K562 (cell line): ENCODE results near the gene KRT33A. TPM values are rescaled to one million over a fixed set of nuclear protein-coding genes. Genes with fewer than 3 reads are reported as not detected.

ENCODE experiments used
- ATAC-seq: fragments of 200-7000 bp; cut with Tn5 transposase; 3 replicates; pipeline ENCODE4 v1.9.1; 2020; ENCODE audit warnings: moderate library complexity
- BruUV-seq: library from RNA; stranded (reverse); fragments of 400-500 nt; replicated peaks from 2 replicates; lab custom pipeline; 2021; lab: Mats Ljungman, UMichigan
- CTCF ChIA-PET: fragments of 300-600 bp; formaldehyde crosslinking; extraction: SDS; loops from one replicate; lab custom pipeline; 2021; ENCODE audit warnings: low intra/inter-chr PET ratio; lab: Yijun Ruan, JAX
- POLR2A ChIA-PET: fragments of 300-600, 350-650 bp; sonication (Branson Sonifier 250); formaldehyde crosslinking; extraction: SDS; loops from one replicate; lab custom pipeline; 2021; ENCODE audit warnings: antibody characterized with exemption, inconsistent platforms; lab: Yijun Ruan, JAX
- DNase-seq, 4 experiments: peaks; one replicate each; pipeline versions ENCODE4 v3.0.0 to v3.0.0-alpha.2; 2011 to 2018; ENCODE audit warnings: low spot score in 3 of 4, mixed read lengths in 3 of 4; ENCODE audit errors: extremely low read depth in 1 of 4
- FAIRE-seq: peaks from 2 replicates; lab custom pipeline; 2011; peaks lifted over from hg19 to GRCh38; lab: Jason Lieb, UNC
- H2AFZ ChIP-seq: 2 replicates; pipeline ENCODE4 v1.6.0; 2011; ENCODE audit warnings: low read depth, low read length, control low read depth, inconsistent platforms
- H3K27ac ChIP-seq: fragments of 200-600 bp; 3 replicates; pipeline ENCODE4 v1.8.0; 2011; ENCODE audit warnings: low read depth, mild to moderate bottlenecking, control low read depth, inconsistent platforms, low read length, moderate library complexity, mixed read lengths; ENCODE audit errors: extremely low read depth
- H3K27me3 ChIP-seq, 2 experiments: fragments of 300-600 bp in 1 of 2; 2 replicates in 1 of 2; 3 replicates in 1 of 2; pipeline versions ENCODE4 v1.6.0 to v1.8.0; 2011; ENCODE audit warnings: inconsistent platforms in 2 of 2, low read length in 2 of 2, mild to moderate bottlenecking in 1 of 2, mixed read lengths in 1 of 2, moderate library complexity in 1 of 2; ENCODE audit not compliant: control insufficient read depth in 2 of 2, insufficient read depth in 2 of 2
- H3K36me3 ChIP-seq: fragments of 300-600 bp; 3 replicates; pipeline ENCODE4 v1.8.0; 2011; ENCODE audit warnings: mild to moderate bottlenecking, low read length, inconsistent platforms; ENCODE audit not compliant: control insufficient read depth, insufficient read depth
- H3K4me1 ChIP-seq, 2 experiments: fragments of 200-600 bp in 1 of 2; replicated peaks in 1 of 2; 2 replicates in 1 of 2; 3 replicates in 1 of 2; pipeline versions ENCODE4 v1.5.1 to v1.8.0; 2011; ENCODE audit warnings: inconsistent platforms in 2 of 2, low read length in 2 of 2, mild to moderate bottlenecking in 1 of 2, mixed read lengths in 1 of 2, moderate library complexity in 1 of 2; ENCODE audit not compliant: control insufficient read depth in 2 of 2, insufficient read depth in 2 of 2
- H3K4me2 ChIP-seq: 2 replicates; pipeline ENCODE4 v1.6.1; 2011; ENCODE audit warnings: low read length, control low read depth, inconsistent platforms, mixed read lengths; ENCODE audit not compliant: insufficient read depth
- H3K4me3 ChIP-seq: fragments of 200-600 bp; sonication (generic), shearing (Covaris generic); 2 replicates; pipeline ENCODE4 v1.5.1; 2016; ENCODE audit warnings: control low read depth, inconsistent platforms
- H3K79me2 ChIP-seq: fragments of 200-600 bp; 3 replicates; pipeline ENCODE4 v1.8.0; 2011; ENCODE audit warnings: low read length, inconsistent platforms; ENCODE audit not compliant: control insufficient read depth, insufficient read depth
- H3K9ac ChIP-seq, 2 experiments: 2 replicates each; pipeline versions ENCODE4 v1.6.0 to v1.6.1; 2011; ENCODE audit warnings: low read depth in 2 of 2, low read length in 2 of 2, control low read depth in 1 of 2, inconsistent platforms in 1 of 2, mild to moderate bottlenecking in 1 of 2, mixed read lengths in 1 of 2; ENCODE audit not compliant: insufficient read depth in 1 of 2
- H3K9me1 ChIP-seq: one replicate; pipeline ENCODE4 v1.6.0; 2011; ENCODE audit warnings: inconsistent platforms, mild to moderate bottlenecking, low read length, moderate library complexity; ENCODE audit not compliant: control insufficient read depth, insufficient read depth
- H3K9me3 ChIP-seq: replicated peaks from 2 replicates; pipeline ENCODE4 v1.5.1; 2011; ENCODE audit warnings: low read depth, low read length, inconsistent platforms; ENCODE audit not compliant: control insufficient read depth, insufficient read depth
- H4K20me1 ChIP-seq: replicated peaks from 2 replicates; pipeline ENCODE4 v1.6.1; 2011; ENCODE audit warnings: low read length, inconsistent platforms, mixed read lengths; ENCODE audit not compliant: control insufficient read depth, insufficient read depth
- RAD21 ChIP-seq, 2 experiments: fragments of 250-450 bp in 1 of 2; fragments of 450-650 bp in 1 of 2; sonication (Bioruptor Pico) in 1 of 2; formaldehyde crosslinking in 1 of 2; IDR thresholded peaks in 1 of 2; conservative IDR thresholded peaks in 1 of 2; 2 replicates each; pipeline versions ENCODE4 v1.4.0 to v1.8.0; 2020 to 2022; ENCODE audit warnings: mild to moderate bottlenecking in 2 of 2, moderate library complexity in 1 of 2
- SAFB ChIP-seq: fragments of 200-400 bp; formaldehyde crosslinking; IDR thresholded peaks from 2 replicates; pipeline ENCODE4 v1.6.1; 2017; ENCODE audit warnings: low read depth, low read length, borderline replicate concordance
- STAT5B ChIP-seq: fragments of 250-450 bp; sonication (Bioruptor Pico); IDR thresholded peaks from 2 replicates; pipeline ENCODE4 v1.8.0; 2021; ENCODE audit warnings: mild to moderate bottlenecking, inconsistent platforms
- TFAM ChIP-seq: fragments of 250-450 bp; sonication (Bioruptor Pico); conservative IDR thresholded peaks from 2 replicates; pipeline ENCODE4 v1.5.0; 2021; ENCODE audit warnings: mild to moderate bottlenecking, moderate library complexity
- ZNF507 ChIP-seq: conservative IDR thresholded peaks from 2 replicates; pipeline ENCODE4 v1.6.1; 2017; ENCODE audit warnings: missing genetic modification characterization, missing compliant biosample characterization
- ZNF589 ChIP-seq: fragments of 200-800 bp; sonication (Bioruptor generic); IDR thresholded peaks from 2 replicates; pipeline ENCODE4 v1.6.1; 2016; ENCODE audit warnings: low read depth, missing genetic modification characterization, missing compliant biosample characterization
- WGBS: fragments of 100-300 bp; shearing (Covaris generic); methylation state at CpG from one replicate; pipeline ENCODE4 v1.1.6; 2016; ENCODE audit warnings: low coverage, mixed read lengths; ENCODE audit not compliant: insufficient coverage; ENCODE audit errors: missing lambda C conversion rate; 5-methylcytosine and 5-hydroxymethylcytosine counted together
- in situ Hi-C: fragments of 300-500 bp; cut with MboI; formaldehyde crosslinking; loops from 4 replicates; pipeline ENCODE4 v1.15.0; 2018; ENCODE audit warnings: inconsistent platforms, mixed read lengths
- intact Hi-C: fragments of 100-400 bp; cut with micrococcal nuclease; formaldehyde crosslinking; loops from 2 replicates; pipeline ENCODE4 v1.14.2; 2022
- polyA plus RNA-seq, 8 experiments: library from polyadenylated mRNA; depleted of rRNA in 4 of 8; stranded (reverse) in 5 of 8; unstranded in 3 of 8; fragments of >200 nt; fragmentation: Nextera tagmentation in 2 of 8; fragmentation: Illumina TruSeq in 1 of 8; extraction: Ambion mirVana in 2 of 8; extraction: Trizol in 1 of 8; gene quantifications; 2 replicates each; pipeline versions ENCODE4 v1.2.1 to v1.2.3, GENCODE V29; 2011 to 2014; ENCODE audit warnings: inconsistent platforms in 1 of 8, missing spikeins in 1 of 8
- total RNA-seq, 7 experiments: library from RNA; depleted of rRNA in 6 of 7; stranded (reverse); fragments of >200 nt in 6 of 7; fragmentation: Illumina TruSeq in 2 of 7; extraction: Trizol in 2 of 7; gene quantifications; 2 replicates each; pipeline versions ENCODE4 v1.2.1 to v1.2.3, GENCODE V29; 2011 to 2021; ENCODE audit warnings: low replicate concordance in 1 of 7
- TF ChIP-seq, protein P1 (sequence below), 3 experiments: IDR thresholded peaks in 2 of 3; conservative IDR thresholded peaks in 1 of 3; 2 replicates each; pipeline ENCODE4 v1.5.1; 2011 to 2012; ENCODE audit warnings: low read length in 3 of 3, mild to moderate bottlenecking in 3 of 3, control low read depth in 2 of 3, improper control_type of control experiment in 1 of 3, inconsistent platforms in 1 of 3, low read depth in 1 of 3, mixed read lengths in 1 of 3, moderate library complexity in 1 of 3; ENCODE audit not compliant: insufficient read depth in 2 of 3

Gene KRT33A
- total and polyA plus RNA-seq, 9 of the 15 experiments (the other 6 are each of a cell fraction or from before 2014, with no cell fraction given): not detected

DNA sequence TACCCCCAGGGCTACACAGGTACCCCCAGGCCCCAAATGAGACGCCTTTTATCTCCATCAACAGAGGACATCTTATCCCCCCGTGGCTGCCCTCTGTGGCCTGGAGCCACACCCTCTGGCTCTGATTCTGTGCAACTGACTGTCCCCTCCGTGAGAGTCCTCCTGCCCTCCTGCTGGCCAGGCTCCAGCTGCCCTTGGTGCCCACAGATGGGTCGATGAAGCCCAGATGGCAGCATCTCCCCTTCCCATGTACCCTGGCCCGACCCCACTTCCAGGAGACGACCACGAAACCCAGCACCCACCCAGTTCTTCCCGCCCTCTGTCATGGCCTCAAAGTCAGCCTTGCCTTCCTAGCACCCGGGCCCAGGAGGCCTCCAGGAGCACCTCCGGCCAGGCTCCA, 25.5 kb downstream of the KRT33A start:
- H3K79me2 ChIP-seq: no peaks in the 10 kb centered on the region
- DNase-seq (no peak), ATAC-seq (no peak), FAIRE-seq (no peak)
- ChIA-PET POLR2A (no interaction called here), CTCF (no interaction called here)
- H3K4me1 ChIP-seq: no peaks in the 10 kb centered on the region
- H3K27me3 ChIP-seq: no peaks in the 10 kb centered on the region; a peak in 1 of 5 replicates
- H3K4me3 ChIP-seq: no peak overlapping the region
- no peak overlapping the region for H3K4me2 ChIP-seq
- BruUV-seq: no TSS peak
- TF ChIP-seq ZNF589 (CRISPR knock-in tag) (no peak), ZNF507 (tag) (no peak), STAT5B (CRISPR knock-in tag) (no peak)
- H3K9ac ChIP-seq: no peak overlapping the region
- in situ Hi-C loops (no loop called here), intact Hi-C loops (loop anchor here (5.0 kb wide), 1 partner anchor 418 kb away; no protein-coding TSS in a partner anchor)
- H3K9me3 ChIP-seq: no peaks in the 10 kb centered on the region
- no peaks in the 10 kb centered on the region for H3K9me1 ChIP-seq
- no peaks in the 10 kb centered on the region; the same call in 1 of the 2 replicates for H4K20me1 ChIP-seq
- no peak overlapping the region for H2AFZ ChIP-seq
- WGBS: 0% methylated on average over 9 of the region's 10 CpGs
- H3K27ac ChIP-seq: no peak overlapping the region
- H3K36me3 ChIP-seq: no peaks in the 10 kb centered on the region

DNA sequence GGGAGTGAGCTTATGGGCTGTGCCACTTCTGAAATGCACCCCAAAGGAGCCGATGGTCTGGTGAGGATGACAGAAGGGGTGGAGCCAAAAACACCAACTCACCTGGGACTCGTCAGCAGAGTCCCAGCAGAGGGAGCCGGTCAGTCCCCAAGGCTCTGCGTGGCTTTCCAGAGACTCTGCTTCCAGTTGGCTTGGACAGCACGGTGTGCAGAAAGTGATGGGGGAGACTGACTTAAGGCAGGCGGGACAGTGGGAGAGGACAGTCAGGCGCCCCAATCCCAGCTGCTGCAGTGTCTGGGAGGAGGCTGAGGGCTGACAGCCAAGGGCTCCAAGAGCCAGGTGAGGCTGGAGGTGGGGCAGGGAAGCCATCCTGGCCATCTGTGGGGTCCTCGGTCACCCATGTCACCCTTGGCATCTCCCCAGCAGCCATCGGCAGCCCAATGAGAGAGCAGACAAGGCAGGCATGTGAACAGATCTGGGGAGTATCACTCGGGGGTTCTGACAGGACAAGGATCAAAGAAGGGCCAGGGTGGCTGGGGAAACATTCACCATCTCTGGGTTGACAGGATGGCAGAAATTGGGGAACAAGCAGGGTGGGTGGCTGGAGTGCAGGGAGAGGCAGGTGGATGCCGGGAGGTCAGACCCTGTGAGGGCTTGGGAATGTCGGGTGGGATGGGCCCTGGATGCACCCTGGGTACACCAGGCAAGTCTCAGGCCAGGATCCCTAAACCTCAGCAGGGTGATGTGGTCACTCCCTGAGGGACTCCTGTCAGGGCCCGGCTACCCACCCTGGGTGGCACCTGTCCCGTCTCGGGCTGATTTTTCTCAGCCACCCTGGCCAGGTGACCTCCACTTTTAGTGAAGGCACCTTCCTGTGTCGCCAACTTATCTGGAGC, 26.2 kb downstream of the KRT33A start:
- BruUV-seq: no TSS peak
- no peaks in the 10 kb centered on the region; a peak in 1 of 5 replicates for H3K27me3 ChIP-seq
- TF ChIP-seq TFAM (CRISPR knock-in tag) (no peak), SAFB (no peak), RAD21 (CRISPR knock-in tag; conservative IDR thresholded peaks at IDR 0.05 in 1 of 2, IDR thresholded peaks at IDR 0.05 in 1 of 2) (peak in 1 of 2 experiments; percentile 32; a peak in 2 of 4 replicates)
- TF ChIP-seq, protein P1, sequence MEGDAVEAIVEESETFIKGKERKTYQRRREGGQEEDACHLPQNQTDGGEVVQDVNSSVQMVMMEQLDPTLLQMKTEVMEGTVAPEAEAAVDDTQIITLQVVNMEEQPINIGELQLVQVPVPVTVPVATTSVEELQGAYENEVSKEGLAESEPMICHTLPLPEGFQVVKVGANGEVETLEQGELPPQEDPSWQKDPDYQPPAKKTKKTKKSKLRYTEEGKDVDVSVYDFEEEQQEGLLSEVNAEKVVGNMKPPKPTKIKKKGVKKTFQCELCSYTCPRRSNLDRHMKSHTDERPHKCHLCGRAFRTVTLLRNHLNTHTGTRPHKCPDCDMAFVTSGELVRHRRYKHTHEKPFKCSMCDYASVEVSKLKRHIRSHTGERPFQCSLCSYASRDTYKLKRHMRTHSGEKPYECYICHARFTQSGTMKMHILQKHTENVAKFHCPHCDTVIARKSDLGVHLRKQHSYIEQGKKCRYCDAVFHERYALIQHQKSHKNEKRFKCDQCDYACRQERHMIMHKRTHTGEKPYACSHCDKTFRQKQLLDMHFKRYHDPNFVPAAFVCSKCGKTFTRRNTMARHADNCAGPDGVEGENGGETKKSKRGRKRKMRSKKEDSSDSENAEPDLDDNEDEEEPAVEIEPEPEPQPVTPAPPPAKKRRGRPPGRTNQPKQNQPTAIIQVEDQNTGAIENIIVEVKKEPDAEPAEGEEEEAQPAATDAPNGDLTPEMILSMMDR (IDR thresholded peaks at IDR 0.05 in 2 of 3, conservative IDR thresholded peaks at IDR 0.05 in 1 of 3; ENCODE audit: insufficient read depth in 2 of 3, low read depth in 1 of 3, low read length in 3 of 3): peak; percentile 22 to 31 (median 22); a peak in 1 of 6 replicates

More for the DNA sequence above, 26.2 kb downstream of the KRT33A start:
- 1% methylated on average over 16 of the region's 16 CpGs for WGBS
- no peak overlapping the region for H3K9ac ChIP-seq
- no peaks in the 10 kb centered on the region for H3K36me3 ChIP-seq
- peak in 1 of 4 experiments; percentile 16 for DNase-seq
- ChIA-PET CTCF (interaction anchor here (1.0 kb wide), 1 partner anchor 224 kb away, joined by 3 read pairs; no protein-coding TSS in a partner anchor), POLR2A (interaction anchor here (1.1 kb wide), 1 partner anchor 12 kb away, joined by 3 read pairs; no protein-coding TSS in a partner anchor)
- H3K27ac ChIP-seq: no peak overlapping the region
- no peaks in the 10 kb centered on the region for H3K9me1 ChIP-seq
- intact Hi-C loops (loop anchor here (5.0 kb wide), 1 partner anchor 417 kb away; no protein-coding TSS in a partner anchor), in situ Hi-C loops (no loop called here)
- H2AFZ ChIP-seq: no peak overlapping the region
- no peak for FAIRE-seq
- H3K4me1 ChIP-seq: no peaks in the 10 kb centered on the region
- H3K4me3 ChIP-seq: no peak overlapping the region
- H3K9me3 ChIP-seq: no peaks in the 10 kb centered on the region
- no peaks in the 10 kb centered on the region for H3K79me2 ChIP-seq
- H4K20me1 ChIP-seq: no peaks in the 10 kb centered on the region; the same call in 1 of the 2 replicates
- H3K4me2 ChIP-seq: no peak overlapping the region
- ATAC-seq: peak; percentile 66
